GM19463 (cell line): ENCODE results near the gene DLX1.
"Not testable (repeated sequence)": the region's sequence is repeated elsewhere in the genome, so short reads cannot be mapped to it uniquely, and the experiment has no call there.

Experiments
- ATAC-seq: cut with Tn5 transposase; IDR thresholded peaks from one replicate; pipeline ENCODE4 v1.9.1; 2021; ENCODE audit warnings: mild to moderate bottlenecking, moderate library complexity; ENCODE audit not compliant: unreplicated experiment

Gene DLX1

GRCh38 chr2:172109256-172109987 lies 24.1 kb downstream of the DLX1 start:
- no peak for ATAC-seq

GRCh38 chr2:172109988-172110811 lies 24.9 kb downstream of the DLX1 start:
- no peak for ATAC-seq

GRCh38 chr2:172113617-172114016 lies 28.3 kb downstream of the DLX1 start:
- no peak for ATAC-seq

GRCh38 chr2:172114176-172114575 lies 28.9 kb downstream of the DLX1 start:
- not testable (repeated sequence) for ATAC-seq

- ATAC-seq, result no peak
These were observed 29.3 kb downstream of the DLX1 start for GRCh38 chr2:172114579-172114978.

- ATAC-seq, result no peak
These were observed 30.8 kb downstream of the DLX1 start for GRCh38 chr2:172116107-172116506.

GRCh38 chr2:172119089-172119488 lies 33.8 kb downstream of the DLX1 start:
- no peak for ATAC-seq

- no peak for ATAC-seq
These were observed 34.8 kb downstream of the DLX1 start for GRCh38 chr2:172120118-172120517.

- ATAC-seq, result no peak
These were observed 43.2 kb downstream of the DLX1 start for GRCh38 chr2:172128484-172128883.

- ATAC-seq, result no peak
These were observed 44.1 kb downstream of the DLX1 start for GRCh38 chr2:172129404-172129803.

GRCh38 chr2:172131713-172132555 lies 46.6 kb downstream of the DLX1 start:
- ATAC-seq, result no peak

- no peak for ATAC-seq
These were observed 49.0 kb downstream of the DLX1 start for GRCh38 chr2:172134270-172134669.

- no peak for ATAC-seq
These were observed 50.1 kb downstream of the DLX1 start for GRCh38 chr2:172135446-172135845.

GRCh38 chr2:172137109-172137508 lies 51.8 kb downstream of the DLX1 start:
- ATAC-seq, result no peak

- no peak for ATAC-seq
These were observed 52.6 kb downstream of the DLX1 start for GRCh38 chr2:172137943-172138342.

- not testable (repeated sequence) for ATAC-seq
These were observed 53.4 kb downstream of the DLX1 start for GRCh38 chr2:172138727-172139126.
